ENCODE measurements around the gene ABHD14A.

- TF ChIP-seq CTCF (IDR thresholded peaks at IDR 0.05) (no peak), POLR2A (IDR thresholded peaks at IDR 0.05) (no peak)
Observed at GRCh38 chr3:51968883-51969678, 5.8 kb upstream of the ABHD14A start.

Measured in testis (tissue), 2 donors.